Measurements from ENCODE around the gene TCF20. TPM values are rescaled to one million over a fixed set of nuclear protein-coding genes. Genes with fewer than 3 reads are reported as not detected.

Gene TCF20
- total and polyA plus RNA-seq, 4 donors: 1.0 to 15.8 (median 9.4) TPM

GRCh38 chr22:42300259-42301076 lies 30.0 kb upstream of the TCF20 start:
- Histone ChIP-seq H3K27me3 (ENCODE audit: control insufficient read depth in 4 of 4, insufficient read depth in 4 of 4, low read length in 3 of 4) (no peaks in the 10 kb centered on the region), H3K4me3 (ENCODE audit: low read depth in 1 of 3, low read length in 3 of 3) (no peak overlapping the region), H3K36me3 (ENCODE audit: control insufficient read depth in 4 of 4, insufficient read depth in 3 of 4, low read depth in 1 of 4, low read length in 3 of 4) (no peaks in the 10 kb centered on the region), H3K9me3 (ENCODE audit: control insufficient read depth in 4 of 4, low read length in 3 of 4) (no peaks in the 10 kb centered on the region), H3K4me1 (ENCODE audit: control insufficient read depth in 4 of 4, insufficient read depth in 4 of 4, low read length in 3 of 4) (peaks cover 0 to 5% (median 0%) of the 10 kb centered on the region in 4 donors), H3K9ac (ENCODE audit: low read depth in 1 of 2, low read length in 2 of 2) (no peak overlapping the region), H3K27ac (ENCODE audit: low read depth in 1 of 2, low read length in 2 of 2) (no peak overlapping the region)
- TF ChIP-seq RXRA (IDR thresholded peaks at IDR 0.05) (no peak), EGR1 (IDR thresholded peaks at IDR 0.05; ENCODE audit: low read depth in 2 of 2) (no peak), HNF4A (conservative IDR thresholded peaks at IDR 0.05) (no peak), HNF4G (IDR thresholded peaks at IDR 0.05) (no peak), ZBTB33 (IDR thresholded peaks at IDR 0.05) (no peak)
- no peak for DNase-seq (ENCODE audit: low spot score)
- 60% methylated on average over 10 of the region's 10 CpGs for WGBS

GRCh38 chr22:42299586-42300258 lies 29.3 kb upstream of the TCF20 start:
- TF ChIP-seq ATF3 (IDR thresholded peaks at IDR 0.05) (no peak), NR2F2 (IDR thresholded peaks at IDR 0.05) (no peak), YY1 (IDR thresholded peaks at IDR 0.05) (no peak), RAD21 (IDR thresholded peaks at IDR 0.05) (no peak), FOXA1 (IDR thresholded peaks at IDR 0.05) (no peak)
- Histone ChIP-seq H3K9ac (ENCODE audit: low read depth in 1 of 2, low read length in 2 of 2) (no peak overlapping the region), H3K4me1 (ENCODE audit: control insufficient read depth in 4 of 4, insufficient read depth in 4 of 4, low read length in 3 of 4) (peaks cover 0 to 5% (median 0%) of the 10 kb centered on the region in 4 donors), H3K4me3 (ENCODE audit: low read depth in 1 of 3, low read length in 3 of 3) (no peak overlapping the region), H3K36me3 (ENCODE audit: control insufficient read depth in 4 of 4, insufficient read depth in 3 of 4, low read depth in 1 of 4, low read length in 3 of 4) (no peaks in the 10 kb centered on the region), H3K27me3 (ENCODE audit: control insufficient read depth in 4 of 4, insufficient read depth in 4 of 4, low read length in 3 of 4) (no peaks in the 10 kb centered on the region), H3K27ac (ENCODE audit: low read depth in 1 of 2, low read length in 2 of 2) (no peak overlapping the region), H3K9me3 (ENCODE audit: control insufficient read depth in 4 of 4, low read length in 3 of 4) (no peaks in the 10 kb centered on the region)
- no peak for DNase-seq (ENCODE audit: low spot score)
- WGBS: 33% methylated on average over 19 of the region's 19 CpGs

GRCh38 chr22:42298746-42299145 lies 28.3 kb upstream of the TCF20 start:
- Histone ChIP-seq H3K36me3 (ENCODE audit: control insufficient read depth in 4 of 4, insufficient read depth in 3 of 4, low read depth in 1 of 4, low read length in 3 of 4) (no peaks in the 10 kb centered on the region), H3K27ac (ENCODE audit: low read depth in 1 of 2, low read length in 2 of 2) (no peak overlapping the region), H3K9ac (ENCODE audit: low read depth in 1 of 2, low read length in 2 of 2) (no peak overlapping the region), H3K9me3 (ENCODE audit: control insufficient read depth in 4 of 4, low read length in 3 of 4) (no peaks in the 10 kb centered on the region), H3K4me1 (ENCODE audit: control insufficient read depth in 4 of 4, insufficient read depth in 4 of 4, low read length in 3 of 4) (peaks cover 0 to 5% (median 0%) of the 10 kb centered on the region in 4 donors), H3K27me3 (ENCODE audit: control insufficient read depth in 4 of 4, insufficient read depth in 4 of 4, low read length in 3 of 4) (no peaks in the 10 kb centered on the region), H3K4me3 (ENCODE audit: low read depth in 1 of 3, low read length in 3 of 3) (no peak overlapping the region)
- no peak for DNase-seq (ENCODE audit: low spot score)
- WGBS: 69% methylated on average over 8 of the region's 8 CpGs
- TF ChIP-seq JUND (IDR thresholded peaks at IDR 0.05) (no peak), FOXA1 (IDR thresholded peaks at IDR 0.05) (no peak), CTCF (IDR thresholded peaks at IDR 0.05; ENCODE audit: low read depth, low read length, missing input control) (no peak), FOXA2 (IDR thresholded peaks at IDR 0.05) (no peak), ATF3 (IDR thresholded peaks at IDR 0.05) (no peak), TAF1 (conservative IDR thresholded peaks at IDR 0.05) (no peak), MAX (IDR thresholded peaks at IDR 0.05) (no peak), RXRA (IDR thresholded peaks at IDR 0.05) (no peak), ZBTB33 (IDR thresholded peaks at IDR 0.05) (no peak), NR2F2 (IDR thresholded peaks at IDR 0.05) (no peak), HNF4A (conservative IDR thresholded peaks at IDR 0.05) (no peak), HNF4G (IDR thresholded peaks at IDR 0.05) (no peak), YY1 (IDR thresholded peaks at IDR 0.05) (no peak)

Data from liver (tissue), 9 donors.